GM19397 (cell line): ENCODE results near the gene CKAP4.
A peak's percentile ranks its signal among the peaks of the same experiment; 100 is the strongest.
"Not testable (repeated sequence)": the region's sequence is repeated elsewhere in the genome, so short reads cannot be mapped to it uniquely, and the experiment has no call there.

Source experiments
- ATAC-seq: cut with Tn5 transposase; IDR thresholded peaks from one replicate; pipeline ENCODE4 v1.9.1; 2021; ENCODE audit warnings: mild to moderate bottlenecking, moderate library complexity; ENCODE audit not compliant: unreplicated experiment

The CKAP4 gene

GRCh38 chr12:106247674-106248311 lies at the start of gene CKAP4:
Gene CKAP4, minus strand, starts transcription at chr12:106248020. Its CDS starts 169 bp downstream, at chr12:106247851.
- ATAC-seq, result peak; percentile 54

GRCh38 chr12:106297075-106297474 lies 49.3 kb upstream of the CKAP4 start:
- no peak for ATAC-seq

GRCh38 chr12:106296179-106296877 lies 48.5 kb upstream of the CKAP4 start:
- no peak for ATAC-seq

GRCh38 chr12:106292339-106292738 lies 44.5 kb upstream of the CKAP4 start:
- no peak for ATAC-seq

- no peak for ATAC-seq
Observed at GRCh38 chr12:106291342-106291741, 43.5 kb upstream of the CKAP4 start.

GRCh38 chr12:106290666-106291065 lies 42.8 kb upstream of the CKAP4 start:
- ATAC-seq, result no peak

- no peak for ATAC-seq
Observed at GRCh38 chr12:106289196-106289681, 41.4 kb upstream of the CKAP4 start.

GRCh38 chr12:106288494-106289195 lies 40.8 kb upstream of the CKAP4 start:
- ATAC-seq, result no peak

- no peak for ATAC-seq
Observed at GRCh38 chr12:106288101-106288493, 40.3 kb upstream of the CKAP4 start.

GRCh38 chr12:106287364-106287763 lies 39.5 kb upstream of the CKAP4 start:
- ATAC-seq, result no peak

GRCh38 chr12:106286576-106287162 lies 38.8 kb upstream of the CKAP4 start:
- not testable (repeated sequence) for ATAC-seq

GRCh38 chr12:106285982-106286381 lies 38.2 kb upstream of the CKAP4 start:
- no peak for ATAC-seq

GRCh38 chr12:106284358-106285105 lies 36.7 kb upstream of the CKAP4 start:
- no peak for ATAC-seq

- ATAC-seq, result peak; percentile 53
Observed at GRCh38 chr12:106282457-106283097, 34.8 kb upstream of the CKAP4 start.

- ATAC-seq, result no peak
Observed at GRCh38 chr12:106281804-106282203, 34.0 kb upstream of the CKAP4 start.

GRCh38 chr12:106281056-106281782 lies 33.4 kb upstream of the CKAP4 start:
- ATAC-seq, result no peak

GRCh38 chr12:106280106-106280505 lies 32.3 kb upstream of the CKAP4 start:
- ATAC-seq, result no peak

- ATAC-seq, result peak; percentile 75
Observed at GRCh38 chr12:106276032-106276740, 28.4 kb upstream of the CKAP4 start.

- no peak for ATAC-seq
Observed at GRCh38 chr12:106275458-106275857, 27.6 kb upstream of the CKAP4 start.
